NCI-H1930 (cell line): ENCODE results near the gene TEX101.
"Not testable (repeated sequence)": the region's sequence is repeated elsewhere in the genome, so short reads cannot be mapped to it uniquely, and the experiment has no call there.

Experiments
- DNase-seq, 2 experiments: peaks; one replicate each; lab custom pipeline; 2025; lab: John Stamatoyannopoulos, UW

TEX101 gene, protein sequence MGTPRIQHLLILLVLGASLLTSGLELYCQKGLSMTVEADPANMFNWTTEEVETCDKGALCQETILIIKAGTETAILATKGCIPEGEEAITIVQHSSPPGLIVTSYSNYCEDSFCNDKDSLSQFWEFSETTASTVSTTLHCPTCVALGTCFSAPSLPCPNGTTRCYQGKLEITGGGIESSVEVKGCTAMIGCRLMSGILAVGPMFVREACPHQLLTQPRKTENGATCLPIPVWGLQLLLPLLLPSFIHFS

DNA sequence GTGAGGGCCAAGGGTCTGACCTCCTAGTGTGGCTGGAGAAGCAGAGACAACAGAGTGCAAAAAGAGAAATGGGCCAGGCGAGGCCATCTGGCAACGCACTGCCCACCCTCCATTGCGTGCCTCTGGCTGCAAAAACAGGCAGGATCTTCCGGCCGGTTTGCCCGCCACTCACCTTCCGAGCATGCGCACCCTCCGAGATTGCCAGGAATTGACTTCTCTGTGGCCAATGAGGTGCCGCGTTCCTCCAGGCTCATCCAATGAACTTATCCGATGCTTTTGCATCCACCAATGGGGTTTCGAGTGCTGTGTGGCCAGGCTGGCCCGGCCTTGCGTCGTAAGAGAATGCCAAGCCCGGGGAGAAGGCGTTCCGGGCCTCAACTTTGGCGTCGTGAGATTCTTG lies at the start of gene TEX101:
Gene TEX101, plus strand, starts transcription at position 337 of the 400 bp plus-strand sequence. CDS start 1,030 bp downstream, outside the sequence.
- no peak for DNase-seq

DNA sequence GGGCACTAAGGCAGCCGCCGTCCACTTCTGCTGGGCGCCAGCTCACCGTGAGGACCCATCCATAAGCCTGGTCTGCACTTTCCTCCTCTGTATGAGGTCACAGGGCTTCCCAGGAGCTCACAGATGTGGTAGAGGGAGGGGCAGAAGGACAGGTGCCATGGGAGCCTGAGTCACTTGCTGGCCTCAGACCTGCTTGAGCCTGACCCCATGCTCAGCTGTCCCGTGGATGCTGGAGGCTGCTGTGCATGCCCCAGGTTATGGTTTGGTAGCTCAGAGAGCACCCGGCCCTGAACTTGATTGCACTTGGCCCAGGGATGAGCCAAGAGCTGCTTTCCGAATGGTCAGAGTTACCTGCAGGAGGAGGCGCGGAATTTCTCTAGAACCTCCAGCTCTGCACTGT lies 49.0 kb upstream of the TEX101 start:
- DNase-seq: not testable (repeated sequence)

DNA sequence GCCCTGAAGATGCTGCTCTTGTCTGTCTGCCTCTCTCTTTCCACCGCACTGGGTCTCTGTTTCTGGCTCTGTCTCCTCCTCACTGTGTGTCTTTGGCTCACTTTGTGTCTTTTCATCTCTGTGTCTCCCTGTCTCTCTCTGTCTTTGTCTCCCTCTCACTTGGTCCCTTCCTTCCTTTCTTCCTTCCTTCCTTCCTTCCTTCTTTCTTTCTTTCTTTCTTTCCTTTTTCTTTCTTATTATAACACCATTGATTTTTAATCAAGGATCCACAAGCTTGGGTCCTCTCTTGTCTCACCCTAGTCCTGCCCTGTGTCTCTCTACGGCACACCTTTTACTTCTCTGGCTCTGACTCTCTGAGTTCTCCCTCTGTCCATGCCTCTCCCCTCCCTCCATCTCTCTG lies 46.9 kb upstream of the TEX101 start:
- no peak for DNase-seq

DNA sequence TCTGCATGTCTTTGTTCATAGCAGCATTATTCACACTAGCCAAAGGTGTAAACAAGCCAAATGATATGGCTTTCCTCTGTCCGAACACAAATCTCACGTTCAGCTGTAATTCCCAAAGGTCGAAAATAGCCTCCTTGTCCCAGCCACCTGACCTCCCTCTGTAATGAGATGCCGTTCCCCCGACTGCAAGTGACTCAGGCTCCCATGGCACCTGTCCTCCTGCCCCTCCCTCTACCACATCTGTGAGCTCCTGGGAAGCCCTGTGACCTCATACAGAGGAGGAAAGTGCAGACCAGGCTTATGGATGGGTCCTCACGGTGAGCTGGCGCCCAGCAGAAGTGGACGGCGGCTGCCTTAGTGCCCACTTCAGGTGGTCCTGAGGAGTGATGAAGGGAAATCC lies 45.8 kb upstream of the TEX101 start:
- not testable (repeated sequence) for DNase-seq

DNA sequence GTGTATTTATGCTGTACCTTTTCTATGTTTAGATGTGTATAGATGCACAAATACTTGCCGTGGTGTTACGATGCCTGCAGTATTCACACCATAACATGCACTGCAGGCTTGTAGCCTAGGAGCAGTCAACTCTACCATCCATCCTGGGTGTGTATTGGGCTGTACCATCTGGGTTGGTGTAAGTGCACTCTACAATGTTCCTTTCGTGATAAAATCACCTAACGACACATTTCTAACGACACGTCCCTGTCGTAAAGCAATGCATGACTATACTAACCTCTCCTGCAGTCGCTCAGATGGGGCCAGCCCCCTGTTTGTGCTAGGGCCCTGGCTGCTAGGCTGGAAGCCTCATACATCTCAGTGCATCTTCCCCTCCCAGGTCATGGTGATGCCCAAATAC lies 42.8 kb upstream of the TEX101 start:
- no peak for DNase-seq

DNA sequence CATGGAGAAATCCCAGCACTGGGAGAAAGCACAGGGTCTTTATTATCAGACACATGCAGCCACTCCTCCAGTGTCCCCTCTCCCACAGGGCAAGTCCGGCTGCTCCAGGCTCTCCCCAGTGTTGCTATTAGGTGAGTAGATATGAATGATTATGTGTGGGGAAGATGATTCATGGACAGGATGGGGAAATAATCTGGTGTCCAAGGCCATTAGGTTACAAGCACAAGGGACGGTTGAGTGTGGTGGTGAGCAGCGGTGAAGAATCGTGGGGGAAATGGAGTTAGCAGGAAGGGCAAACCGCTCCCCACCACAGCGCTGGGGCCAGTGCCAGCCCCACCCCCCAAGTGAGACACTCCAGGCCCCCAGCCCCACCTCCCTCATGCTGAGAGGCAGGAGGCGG lies 42.2 kb upstream of the TEX101 start:
- no peak for DNase-seq

DNA sequence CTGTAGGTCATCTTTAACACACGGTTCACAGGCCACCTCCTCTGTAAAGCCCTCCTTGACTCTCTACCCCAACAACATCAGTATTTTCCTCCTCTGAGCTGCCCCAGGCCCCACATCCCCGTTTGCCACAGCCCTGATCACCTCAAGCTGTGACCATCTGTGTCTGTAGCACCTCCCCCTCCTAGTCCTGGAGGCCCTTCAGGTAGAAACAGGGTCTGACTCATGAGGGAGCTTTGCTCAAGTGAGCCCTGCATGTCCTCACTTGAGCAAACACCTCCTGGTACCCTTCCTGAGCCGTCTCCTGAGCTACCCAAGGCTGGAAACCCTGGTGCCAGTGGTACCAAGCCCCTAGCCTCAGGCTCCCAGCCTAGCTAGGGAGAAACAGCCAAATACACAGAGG lies 37.1 kb upstream of the TEX101 start:
- DNase-seq: not testable (repeated sequence)

DNA sequence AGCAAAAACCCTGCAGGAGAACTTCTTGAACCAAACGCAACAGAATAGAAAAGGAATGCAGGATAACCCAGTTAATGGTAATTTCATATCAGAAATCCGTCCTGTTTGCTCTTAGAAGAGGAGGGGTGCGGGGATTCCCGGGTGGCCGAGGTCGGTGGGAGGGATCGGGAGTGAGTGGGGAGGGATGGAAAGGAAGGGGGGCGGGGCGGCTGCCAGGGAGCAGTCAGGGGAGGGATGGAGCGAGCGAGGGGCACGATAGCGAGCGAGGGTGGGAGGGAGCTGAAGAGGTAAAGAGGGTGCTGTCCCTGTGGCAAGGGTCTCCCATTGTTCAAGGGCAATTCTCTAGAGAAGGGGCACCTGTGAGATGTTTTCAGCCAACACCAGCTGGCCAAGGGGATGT lies 34.7 kb upstream of the TEX101 start:
- no peak for DNase-seq

DNA sequence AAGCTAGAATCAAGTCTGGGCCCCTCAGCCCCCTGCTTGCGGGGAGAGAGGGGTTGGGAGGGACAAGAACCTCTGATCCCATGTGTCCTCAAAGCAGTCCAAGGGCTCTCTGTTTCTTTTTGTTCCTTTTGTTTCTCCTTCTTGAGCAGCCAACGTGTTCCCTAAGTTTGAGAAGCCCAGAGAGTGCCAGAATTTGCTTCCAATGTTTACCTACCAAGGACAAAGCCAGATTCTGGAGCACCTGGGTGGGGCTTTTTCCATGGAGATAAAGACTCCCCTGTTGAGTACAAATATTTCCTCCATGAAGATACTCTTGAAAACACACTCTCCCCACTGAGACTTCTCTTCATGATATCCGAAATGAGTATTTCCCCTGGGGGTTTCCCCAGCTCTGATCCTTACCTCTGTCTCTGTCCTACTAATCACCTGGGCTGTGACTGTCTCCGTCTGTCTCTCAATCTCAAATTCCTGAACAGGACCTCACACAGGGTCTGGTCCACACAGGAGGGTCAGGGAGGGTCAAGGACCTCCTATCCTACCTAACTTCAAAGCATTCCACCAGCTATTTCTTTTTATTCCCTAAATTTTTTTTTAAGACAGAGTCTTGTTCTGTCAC lies 33.8 kb upstream of the TEX101 start:
- DNase-seq: no peak

DNA sequence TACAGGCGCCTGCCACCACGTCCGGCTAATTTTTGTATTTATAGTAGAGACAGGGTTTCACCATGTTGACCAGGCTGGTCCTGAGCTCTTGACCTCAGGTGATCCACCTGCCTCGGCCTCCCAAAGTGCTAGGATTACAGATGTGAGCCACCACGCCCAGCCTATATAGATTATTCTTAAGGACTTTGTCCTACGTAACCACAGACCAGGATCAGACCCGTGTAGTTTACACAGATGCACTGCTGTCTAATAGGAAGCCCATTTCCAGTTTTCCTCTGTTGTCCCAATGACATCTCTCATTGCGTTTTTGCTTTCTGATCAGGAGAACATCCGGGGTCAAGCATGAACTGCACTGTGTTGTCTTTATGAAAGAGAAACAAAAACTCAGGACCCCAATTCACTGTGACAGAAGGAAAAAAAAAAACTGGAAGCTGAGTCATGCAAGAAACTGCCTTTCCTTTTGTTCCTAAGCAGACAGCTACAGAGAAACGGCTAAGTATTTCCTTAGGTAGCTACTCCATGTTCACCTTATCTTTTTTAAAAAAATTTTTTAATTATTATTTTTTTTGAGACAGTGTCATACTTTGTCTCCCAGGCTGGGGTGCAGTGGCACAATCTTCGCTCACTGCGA lies 32.0 kb upstream of the TEX101 start:
- DNase-seq: not testable (repeated sequence)

DNA sequence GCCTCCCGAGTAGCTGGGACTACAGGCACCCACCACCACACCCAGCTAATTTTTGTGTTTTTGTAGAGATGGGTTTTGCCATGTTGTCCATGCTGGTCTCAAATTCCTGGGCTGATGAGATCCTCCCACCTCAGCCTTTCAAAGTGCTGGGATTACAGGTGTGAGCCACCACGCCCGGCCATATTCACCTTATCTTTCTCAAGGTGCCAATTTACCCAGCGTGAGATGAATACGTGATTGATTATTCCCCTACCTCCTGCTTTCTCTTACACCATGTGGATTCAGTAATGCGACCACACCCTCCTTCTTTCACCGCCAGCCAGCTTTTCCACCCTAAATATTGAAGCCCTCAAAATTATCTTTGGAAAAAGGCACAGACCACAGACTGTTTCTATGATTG lies 31.4 kb upstream of the TEX101 start:
- not testable (repeated sequence) for DNase-seq

DNA sequence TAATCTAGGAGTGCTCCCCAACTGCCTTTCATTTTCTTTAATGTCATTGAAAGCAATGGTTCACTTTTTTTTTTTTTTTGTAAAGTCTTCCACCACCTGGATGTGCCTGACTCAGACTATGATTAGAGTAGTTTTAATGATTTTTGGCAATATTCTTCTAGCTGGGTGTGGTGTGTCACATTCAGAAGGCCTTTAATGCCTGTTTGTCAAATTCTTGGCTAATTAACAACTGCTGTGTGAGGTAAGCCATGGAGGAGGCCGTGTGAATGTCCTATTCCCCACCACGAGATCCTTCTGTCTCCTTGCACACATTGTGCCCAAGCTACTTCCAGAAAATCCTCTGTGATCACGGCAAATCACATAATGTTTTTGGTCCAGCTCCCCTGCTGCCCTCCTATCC lies 30.9 kb upstream of the TEX101 start:
- DNase-seq: not testable (repeated sequence)

DNA sequence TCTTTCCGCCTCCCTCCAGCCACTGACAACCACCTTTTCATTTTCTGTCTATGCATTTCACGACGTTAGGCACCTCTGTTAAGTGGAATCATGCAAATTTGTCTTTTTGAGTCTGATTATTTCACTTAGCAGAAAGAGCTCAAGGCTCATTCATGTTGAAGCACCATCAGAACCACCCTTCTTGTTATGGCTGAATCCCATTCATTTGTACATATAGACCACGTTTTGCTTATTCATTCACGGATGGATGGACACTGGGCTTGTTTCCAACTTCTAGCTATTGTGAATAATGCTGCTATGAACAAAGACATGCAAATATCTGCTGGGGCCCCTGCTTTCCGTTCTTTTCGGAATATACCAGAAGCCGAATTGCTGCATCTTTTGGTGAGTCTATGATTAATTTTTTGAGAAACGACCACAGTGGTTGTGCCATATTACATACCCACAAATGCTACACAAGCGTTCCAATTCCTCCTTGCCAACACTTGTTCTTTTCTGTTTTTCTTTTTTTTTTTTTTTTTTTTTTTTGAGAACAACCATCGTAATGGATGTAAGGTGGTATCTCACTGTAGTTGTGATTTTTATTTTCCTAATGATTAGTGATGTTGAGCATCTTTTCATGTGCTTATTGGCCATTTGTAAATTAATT lies 23.7 kb upstream of the TEX101 start:
- DNase-seq: peak in 1 of 2 experiments; percentile 45

DNA sequence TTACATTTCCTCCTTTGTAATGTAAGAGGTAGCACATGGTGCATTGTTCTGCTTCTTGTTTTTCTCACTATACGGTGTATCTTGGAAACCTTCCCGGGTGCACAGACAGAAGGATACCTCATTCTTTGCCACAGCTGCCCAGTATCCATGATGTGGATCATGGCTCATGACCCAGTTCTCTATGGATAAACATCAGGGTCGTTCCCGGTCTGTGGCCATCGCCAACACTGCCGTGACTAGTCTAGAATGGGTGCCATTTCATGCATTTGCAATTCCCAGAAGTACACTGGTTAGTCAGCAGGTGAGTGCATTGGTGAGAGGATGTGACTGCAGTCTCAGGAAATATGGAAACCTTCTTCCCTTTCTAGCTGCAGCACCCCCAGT lies 23.1 kb upstream of the TEX101 start:
- DNase-seq: not testable (repeated sequence)

DNA sequence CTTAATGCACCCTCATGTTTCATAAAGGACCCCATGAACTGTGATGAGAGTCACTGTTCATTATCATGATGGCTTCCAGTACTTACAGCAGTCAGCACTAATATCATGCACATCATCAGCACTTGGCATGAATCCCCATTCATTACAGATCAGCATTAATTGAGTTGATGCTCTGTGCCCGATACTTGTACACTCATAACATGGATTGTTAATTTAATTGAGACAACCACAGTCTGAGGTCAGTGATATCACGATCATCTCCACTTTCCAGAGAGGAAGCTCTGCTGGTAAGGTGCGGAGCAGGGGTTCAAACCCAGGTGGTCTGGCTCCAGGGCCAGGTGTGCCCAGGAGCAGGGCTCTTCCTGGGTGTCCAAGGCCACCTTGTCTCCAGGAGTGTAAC lies 21.2 kb upstream of the TEX101 start:
- not testable (repeated sequence) for DNase-seq

DNA sequence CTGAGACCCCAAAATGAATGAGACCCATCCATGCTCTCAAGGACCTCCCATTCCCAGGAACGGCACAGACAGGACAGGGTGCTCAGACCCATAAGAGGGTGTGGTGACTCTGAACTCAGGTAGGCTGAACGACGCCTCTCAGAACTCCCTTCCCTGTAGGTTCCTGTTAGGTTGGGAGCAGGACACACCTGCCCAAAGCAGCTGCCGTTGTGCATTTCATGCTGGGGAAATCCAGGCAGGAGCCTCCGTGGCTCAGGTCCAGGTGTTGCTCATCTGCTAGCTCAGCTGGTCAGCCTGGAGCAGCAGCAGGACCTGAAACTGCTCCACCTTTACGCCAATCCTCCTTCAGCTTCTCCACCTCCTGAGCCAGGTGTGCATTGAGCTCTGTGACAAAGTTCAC lies 19.1 kb upstream of the TEX101 start:
- DNase-seq: no peak

DNA sequence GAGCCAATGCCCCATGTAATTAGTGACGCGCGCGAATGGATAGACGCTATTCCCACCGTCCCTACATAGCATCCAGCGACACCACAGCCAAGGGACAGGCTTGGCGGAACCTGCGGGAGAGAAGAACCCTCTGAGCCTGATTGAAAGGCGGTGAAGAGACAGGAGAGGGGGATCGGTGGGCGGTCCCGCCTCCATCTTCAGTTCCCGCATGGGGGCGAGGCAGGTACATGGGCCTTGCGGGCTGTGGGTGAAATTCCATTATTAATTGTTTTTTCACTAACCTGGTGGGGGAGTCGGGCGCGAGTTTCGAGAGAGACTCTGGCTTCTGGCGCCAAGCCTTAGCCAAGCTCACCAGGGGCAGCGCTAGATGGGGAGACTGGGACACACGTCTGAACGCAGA lies 8.4 kb upstream of the TEX101 start:
- DNase-seq: no peak

DNA sequence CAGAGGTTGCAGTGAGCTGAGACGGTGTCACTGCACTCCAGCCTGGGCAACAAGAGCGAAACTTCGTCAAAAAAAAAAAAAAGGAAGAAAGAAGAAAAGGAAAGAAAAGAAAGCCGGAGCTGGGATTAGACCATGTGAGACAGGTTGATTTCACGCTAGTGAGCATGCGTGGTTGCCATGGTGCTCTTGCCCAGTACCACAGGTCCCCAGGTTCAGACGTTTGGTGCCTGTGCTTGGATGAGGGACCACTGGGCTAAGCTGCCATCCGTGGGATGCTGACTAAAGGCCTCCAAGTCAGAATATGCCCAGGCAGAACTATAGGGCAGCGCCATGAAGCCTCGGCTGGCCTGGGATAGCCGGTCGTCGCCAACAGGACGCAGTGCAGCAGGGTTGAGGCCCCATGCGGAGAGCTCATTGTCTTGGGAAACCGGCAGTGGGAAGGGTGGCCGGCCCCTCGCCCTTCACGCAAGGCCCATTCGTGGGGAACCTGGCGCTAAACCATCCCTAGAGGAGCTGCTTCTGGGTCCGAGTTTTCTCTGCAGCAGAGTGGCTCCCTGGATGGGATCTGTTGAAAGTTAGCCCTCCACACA lies 7.2 kb upstream of the TEX101 start:
- no peak for DNase-seq

DNA sequence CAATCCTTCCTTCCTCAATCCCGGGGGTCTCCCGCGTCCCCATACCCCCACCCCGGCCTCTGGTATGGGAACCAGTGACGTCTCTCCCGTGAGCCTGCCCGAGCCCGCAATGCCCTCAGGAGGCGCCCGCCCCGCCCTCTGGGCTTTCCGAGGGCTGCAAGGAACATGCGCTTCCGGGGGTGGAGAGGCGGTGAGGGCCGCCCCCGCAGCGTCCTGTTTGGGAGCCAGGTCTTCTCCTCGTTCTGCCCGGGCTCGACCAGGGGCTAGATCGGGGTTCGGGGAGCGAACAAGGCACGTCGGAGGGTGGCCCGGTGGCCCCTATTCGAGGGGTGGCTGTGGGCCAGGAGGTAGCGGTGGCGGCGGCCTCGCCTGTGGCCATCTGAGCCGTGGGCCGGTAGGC lies 6.6 kb upstream of the TEX101 start:
- DNase-seq: no peak

DNA sequence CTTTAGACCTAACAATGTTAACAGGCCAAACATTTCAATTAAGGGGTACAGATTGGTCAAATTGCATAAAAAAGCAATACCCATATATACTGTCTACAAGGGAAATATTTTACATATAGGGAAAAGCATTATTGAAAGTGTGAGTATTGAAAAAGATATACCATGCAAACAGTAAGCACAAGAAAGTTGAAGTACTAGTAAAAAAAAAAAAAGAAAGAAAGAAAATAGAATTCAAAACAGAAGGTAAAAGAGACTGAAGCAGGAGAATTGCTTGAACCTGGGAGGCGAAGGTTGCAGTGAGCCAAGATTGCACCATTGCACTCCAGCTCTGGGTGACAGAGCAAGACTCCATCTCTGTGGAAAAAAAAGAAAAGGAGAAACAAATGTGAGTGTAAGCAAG lies 5.3 kb upstream of the TEX101 start:
- DNase-seq: no peak

DNA sequence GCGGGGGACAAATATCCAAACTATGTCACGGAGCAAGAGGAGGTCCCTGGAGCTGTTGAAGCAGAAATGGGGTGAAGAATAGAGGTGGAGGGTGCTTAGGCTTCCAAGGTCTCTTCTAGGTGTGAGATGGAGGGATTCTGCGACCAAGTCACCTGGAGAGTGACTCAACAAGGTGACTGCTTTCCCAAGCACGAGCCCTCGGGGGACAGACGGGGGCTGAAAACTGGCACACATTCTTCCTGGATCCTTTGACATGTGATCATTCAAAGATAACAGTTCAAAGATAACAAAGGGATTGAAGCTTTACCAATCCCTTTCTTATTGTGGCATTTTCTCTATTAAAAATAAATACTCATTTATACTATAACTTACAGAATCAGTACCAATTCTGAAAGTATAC lies 2.2 kb upstream of the TEX101 start:
- no peak for DNase-seq

DNA sequence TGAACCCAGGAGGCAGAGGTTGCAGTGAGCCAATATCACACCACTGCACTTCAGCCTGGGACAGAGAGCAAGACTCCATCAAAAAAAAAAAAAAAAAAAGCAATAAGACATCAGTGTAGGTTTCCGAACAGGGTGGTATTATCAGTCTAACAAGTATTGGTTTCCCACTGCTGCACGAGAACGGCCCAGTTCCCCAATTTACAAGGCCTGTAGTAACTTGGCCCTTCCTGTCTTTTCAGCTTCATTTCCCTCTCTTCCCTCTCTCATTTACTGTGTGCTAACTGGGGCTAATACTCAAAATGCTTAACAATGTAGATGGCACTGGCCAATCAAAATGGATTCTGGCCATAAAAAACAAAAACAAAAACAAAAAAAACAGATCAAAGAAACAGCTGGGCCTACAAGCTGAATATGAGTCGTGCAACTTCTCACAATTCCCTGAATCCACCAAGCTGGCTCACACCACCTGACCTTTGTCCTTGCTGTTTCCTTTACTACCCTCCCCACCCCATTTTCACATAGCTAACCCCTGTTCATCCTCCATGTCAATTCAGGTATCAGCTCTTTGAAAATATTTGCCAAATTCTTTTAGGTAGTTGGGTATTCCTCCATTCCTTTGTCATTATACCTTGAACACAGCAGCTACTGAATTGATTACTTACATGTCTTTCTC lies 2.4 kb downstream of the TEX101 start:
- no peak for DNase-seq
